AG08396 (cell line): ENCODE measurements around the gene MNS1.
A peak's percentile ranks its signal among the peaks of the same experiment; 100 is the strongest.
"Not testable (repeated sequence)": the region's sequence is repeated elsewhere in the genome, so short reads cannot be mapped to it uniquely, and the experiment has no call there.

Source experiments
- DNase-seq: peaks from one replicate; pipeline ENCODE4 v3.0.0; 2012; ENCODE audit warnings: low spot score, mixed read lengths

Gene MNS1, protein sequence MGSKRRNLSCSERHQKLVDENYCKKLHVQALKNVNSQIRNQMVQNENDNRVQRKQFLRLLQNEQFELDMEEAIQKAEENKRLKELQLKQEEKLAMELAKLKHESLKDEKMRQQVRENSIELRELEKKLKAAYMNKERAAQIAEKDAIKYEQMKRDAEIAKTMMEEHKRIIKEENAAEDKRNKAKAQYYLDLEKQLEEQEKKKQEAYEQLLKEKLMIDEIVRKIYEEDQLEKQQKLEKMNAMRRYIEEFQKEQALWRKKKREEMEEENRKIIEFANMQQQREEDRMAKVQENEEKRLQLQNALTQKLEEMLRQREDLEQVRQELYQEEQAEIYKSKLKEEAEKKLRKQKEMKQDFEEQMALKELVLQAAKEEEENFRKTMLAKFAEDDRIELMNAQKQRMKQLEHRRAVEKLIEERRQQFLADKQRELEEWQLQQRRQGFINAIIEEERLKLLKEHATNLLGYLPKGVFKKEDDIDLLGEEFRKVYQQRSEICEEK

DNA sequence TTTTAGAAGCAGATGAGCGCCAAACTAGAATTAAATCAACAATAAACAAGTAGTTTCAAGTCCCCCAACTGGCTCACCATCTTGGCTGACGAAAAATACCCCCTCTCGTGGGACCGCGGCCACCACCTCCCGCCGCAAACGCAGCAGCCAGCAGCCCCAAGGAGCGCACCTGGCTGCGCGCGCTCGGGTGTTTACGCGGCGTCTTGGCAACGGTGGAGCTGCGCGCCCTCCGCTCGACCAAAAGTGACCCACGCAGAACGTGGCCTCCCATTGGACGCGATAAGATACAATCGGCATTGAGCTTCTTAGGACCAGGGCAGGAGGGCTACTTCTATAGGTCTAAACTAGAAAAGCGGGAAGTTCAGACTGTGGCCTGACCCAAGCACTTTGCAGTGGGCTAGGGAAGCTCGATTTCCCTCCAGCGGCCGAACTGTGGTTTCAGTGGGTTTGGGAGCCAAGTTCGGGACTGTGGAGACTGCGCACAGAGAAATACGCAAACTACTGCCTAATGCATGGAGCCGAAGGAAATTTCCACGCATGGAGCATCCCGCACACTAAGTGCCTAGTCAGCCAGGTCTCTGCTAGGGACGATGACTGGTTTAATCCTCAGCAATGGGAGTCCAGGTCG is at the start of gene MNS1:
TSS of gene MNS1 (minus strand) at position 245 of the 628 bp plus-strand sequence. CDS start at position 80, 165 bp downstream.
- DNase-seq, result peak; percentile 97

DNA sequence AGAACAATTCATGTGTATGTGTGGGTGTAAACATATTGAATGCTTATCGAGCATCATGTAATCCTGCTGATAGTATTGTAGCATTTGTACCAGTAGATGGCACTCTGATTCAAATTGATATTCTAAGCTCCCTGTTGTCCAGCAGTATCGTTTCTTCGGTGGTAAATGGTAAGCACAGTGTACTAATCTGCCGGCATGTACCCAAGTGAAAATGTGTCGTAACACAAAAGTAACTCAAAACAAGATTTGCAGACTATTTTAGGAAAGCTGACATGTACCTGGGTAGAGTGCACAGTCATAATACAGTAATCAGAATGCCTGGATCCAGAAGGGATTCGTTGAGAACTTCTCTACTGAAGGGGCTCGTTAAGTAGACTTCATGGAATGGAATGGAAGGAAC is 31.7 kb upstream of the MNS1 start:
- DNase-seq, result peak; percentile 70

DNA sequence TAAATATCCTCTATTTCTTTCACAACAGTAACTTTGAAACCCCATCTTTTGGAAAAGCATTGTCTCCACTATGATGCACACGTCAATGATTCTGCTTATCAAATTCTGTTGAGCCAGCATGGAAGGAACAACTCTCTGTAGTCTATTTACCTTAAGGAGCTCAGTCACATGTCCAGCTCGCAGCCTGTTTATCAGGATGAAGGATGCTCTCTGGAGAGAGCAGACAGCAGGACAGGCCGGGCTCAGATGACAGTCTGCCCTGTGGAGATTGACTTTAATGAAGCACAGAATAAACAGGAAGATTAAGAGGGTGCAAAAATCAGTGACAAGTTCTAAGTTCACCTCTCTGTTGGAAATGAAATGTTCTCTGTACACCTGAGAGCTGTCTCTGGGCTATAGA is 30.6 kb upstream of the MNS1 start:
- DNase-seq, result no peak

DNA sequence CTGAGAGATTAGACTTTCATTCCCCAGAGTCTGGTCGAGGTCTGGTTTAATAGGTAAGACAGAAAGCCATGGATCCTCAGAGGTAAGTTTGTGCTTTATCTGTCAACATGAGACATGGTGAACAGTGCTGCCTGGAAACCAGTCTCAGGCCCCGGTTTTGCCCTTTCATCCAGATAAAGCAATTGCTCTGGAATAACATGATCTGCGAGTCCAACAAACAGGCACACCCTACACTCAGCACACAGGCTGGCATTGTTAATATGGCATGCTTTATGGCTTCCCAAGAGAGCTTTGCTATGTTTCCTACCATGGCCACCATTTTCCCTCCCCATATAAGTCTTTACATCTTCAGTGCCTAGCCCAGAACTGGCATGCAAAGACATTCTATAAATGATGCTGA is 30.1 kb upstream of the MNS1 start:
- no peak for DNase-seq

DNA sequence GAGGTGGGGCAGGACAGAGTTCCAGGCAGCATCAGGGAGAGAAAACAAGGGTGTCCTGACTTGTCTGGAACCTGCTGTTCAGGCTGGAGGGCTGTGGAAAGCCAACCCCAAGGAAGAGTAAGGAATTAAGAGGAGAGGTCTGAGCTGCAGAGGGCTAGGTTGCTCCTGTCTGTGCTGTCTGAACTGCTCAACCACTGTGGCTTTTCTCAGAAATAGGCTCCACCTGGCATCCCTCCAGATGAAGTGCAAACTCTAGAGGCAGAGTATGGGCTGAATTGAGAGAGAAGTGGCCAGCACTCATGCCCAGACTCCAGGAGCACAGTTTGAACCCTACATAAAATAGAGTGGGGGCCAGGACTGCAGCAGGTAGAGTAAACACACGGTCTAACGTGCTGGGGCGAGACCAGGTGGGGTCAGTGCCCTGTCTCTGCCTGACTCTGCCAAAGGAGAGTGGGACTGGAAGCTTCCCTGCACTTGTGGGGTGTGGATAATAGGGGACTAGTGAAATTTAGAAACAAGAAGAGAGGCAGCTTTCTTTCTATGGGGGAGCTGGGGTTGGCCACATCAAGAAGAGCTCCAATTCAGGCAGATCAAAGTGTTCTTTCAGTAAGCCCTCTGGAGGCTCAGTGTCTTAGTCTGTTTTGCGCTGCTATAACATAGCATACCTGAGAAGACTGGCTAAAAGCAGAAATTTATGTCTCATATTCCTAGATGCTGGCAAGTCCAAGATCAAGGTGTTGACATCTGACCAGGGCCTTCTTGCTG is 28.0 kb upstream of the MNS1 start:
- no peak for DNase-seq

DNA sequence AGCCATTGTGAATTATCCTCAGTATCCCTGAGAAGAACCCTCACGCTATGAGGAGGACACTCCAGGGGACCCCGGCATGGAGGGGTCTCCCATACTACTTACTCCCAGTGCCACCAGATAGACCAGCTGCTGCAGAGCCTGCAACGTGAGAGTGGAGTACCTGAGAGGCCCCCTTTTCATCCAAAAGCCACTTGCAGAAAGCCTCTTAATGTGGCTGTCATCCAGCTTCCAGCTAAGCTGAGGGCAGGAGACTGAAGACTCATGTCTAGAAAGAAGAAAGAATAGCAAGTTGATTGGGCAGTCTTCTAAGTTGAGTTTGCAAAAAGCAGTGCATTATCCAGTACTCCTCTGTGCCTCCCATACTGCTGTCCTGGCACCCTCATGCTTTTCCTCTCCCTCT is 27.3 kb upstream of the MNS1 start:
- no peak for DNase-seq

DNA sequence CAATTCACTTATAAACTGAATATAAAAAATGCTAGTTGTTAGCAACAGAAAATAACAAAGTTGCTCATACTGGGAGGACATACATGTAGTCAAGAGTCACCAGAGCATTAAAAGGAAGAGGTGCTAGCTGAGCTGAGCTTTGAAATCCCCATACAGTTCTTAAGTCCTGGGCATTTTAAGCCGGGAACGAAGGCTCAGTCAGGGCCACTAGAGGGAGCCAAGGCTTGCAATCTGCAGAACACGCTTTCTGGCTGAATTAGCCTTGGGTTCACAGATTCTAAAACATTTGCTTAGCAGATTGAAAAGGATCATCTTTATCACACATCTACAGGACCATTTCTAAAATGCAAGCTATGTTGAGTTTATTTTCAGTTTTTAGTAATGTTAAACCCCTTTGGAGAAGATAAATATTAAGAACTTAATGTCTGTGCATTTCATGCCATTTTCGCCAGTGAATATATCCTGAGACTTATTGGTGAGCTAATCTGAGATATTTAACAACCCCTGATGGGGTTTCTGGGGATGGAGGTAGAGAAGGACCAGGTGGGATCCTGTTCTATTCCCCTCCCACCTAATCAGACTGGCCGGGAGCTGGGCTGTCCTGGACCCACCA is 26.3 kb upstream of the MNS1 start:
- DNase-seq, result peak; percentile 75

DNA sequence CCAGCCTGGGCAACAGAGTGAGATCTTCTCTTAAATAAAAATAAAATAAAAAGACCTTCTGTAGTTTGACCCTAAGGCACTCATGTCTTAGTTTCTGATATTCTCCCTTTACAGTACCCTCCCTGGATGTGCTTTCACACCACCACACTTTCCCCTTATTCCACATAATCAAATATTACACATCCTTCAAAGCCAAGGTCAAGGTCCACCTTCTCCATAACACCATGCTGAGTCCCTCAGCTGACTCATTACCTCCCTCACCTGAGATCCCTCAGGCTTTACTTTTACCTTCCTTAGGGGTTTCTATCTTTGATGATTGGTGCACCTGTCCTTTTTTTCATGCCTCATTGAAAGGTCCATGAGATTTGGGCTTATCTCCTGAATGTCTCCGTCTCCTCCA is 25.5 kb upstream of the MNS1 start:
- no peak for DNase-seq

DNA sequence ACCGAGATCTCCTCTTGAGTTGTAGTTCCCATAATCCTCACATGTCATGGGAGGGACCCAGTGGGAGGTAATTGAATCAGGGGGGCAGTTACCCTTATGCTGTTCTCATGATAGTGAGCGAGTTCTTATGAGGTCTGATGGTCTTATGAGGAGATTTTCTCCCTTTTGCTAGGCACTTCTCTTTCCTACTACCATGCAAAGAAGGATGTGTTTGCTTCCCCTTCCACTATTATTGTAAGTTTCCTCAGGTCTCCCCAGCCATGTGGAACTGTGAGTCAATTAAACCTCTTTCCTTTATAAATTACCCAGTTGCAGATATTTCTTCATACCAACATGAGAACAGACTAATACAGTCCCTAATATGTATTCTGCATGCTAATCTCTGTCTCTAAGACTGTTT is 21.3 kb upstream of the MNS1 start:
- not testable (repeated sequence) for DNase-seq

DNA sequence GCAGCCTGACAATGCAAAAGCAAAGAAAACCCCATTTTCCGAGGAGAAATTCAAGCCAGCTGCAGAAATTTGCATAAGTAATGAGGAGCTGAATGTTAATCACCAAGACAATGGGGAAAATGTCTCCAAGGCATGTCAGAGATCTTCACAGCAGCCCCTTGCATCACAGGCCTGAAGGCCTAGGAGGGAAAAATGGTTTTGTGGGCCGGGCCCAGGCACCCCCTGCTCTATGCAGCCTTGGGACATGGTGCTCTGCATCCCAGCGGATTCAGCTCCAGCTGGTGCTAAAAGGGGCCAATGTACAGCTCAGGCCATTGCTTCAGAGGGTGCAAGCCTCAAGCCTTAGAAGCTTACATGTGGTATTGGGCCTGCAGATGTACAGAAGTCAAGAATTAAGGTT is 20.5 kb upstream of the MNS1 start:
- not testable (repeated sequence) for DNase-seq

DNA sequence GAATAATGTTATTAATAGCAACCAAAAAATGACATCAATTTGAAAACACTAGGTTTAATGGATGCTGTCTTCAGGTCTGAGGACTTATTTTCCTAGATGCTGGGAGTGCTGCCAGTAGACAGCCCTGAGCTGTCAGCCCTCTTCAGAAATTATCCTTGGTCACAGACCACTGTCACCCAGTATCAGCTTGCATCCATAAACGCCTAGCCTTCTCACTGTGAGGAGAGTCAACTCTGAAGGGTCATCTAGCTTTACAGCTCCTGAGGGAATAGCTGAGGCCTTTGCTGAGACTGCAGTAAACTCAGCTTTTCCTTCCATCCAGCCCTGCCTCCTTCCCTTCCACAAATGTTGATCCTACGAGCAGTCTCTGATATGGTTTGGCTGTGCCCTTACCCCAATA is 19.4 kb upstream of the MNS1 start:
- DNase-seq, result no peak

DNA sequence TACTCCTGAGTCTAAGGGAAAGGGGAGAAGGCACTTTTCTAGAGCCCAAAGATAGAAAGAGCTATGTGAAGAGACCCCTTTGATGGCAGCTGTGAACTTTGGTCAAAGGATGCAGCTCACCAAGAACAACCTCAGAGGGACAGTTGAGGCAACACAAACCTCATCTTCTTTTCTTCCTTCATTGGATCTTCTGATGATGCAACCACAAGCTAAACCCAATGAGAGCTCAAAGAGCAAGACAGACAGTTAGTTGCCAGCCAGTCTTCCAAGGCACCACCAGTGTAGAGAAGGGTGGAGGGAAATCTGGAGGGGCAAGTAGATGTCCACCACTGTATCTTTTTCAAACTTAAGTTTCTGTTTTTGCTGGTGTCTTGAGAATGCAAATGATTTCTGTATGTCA is 10.4 kb upstream of the MNS1 start:
- DNase-seq, result no peak

DNA sequence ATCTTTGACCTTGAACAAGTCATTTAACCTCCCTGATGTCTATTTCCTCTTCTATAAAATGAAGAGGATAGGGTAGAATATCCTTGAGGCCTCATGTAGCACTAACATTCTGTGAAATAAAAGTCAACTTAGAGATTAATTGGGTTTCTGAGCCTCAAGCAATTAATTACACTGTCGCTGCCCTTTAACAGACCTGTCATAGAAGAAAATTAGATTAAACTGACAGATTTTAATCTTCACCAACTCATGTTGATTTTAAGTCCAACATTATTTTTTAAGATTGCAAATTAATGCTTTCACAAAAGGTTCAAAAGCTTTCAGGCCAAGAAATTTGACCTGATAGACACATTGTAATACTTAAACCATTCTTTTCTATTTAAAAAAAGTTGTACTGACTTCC is 8.1 kb upstream of the MNS1 start:
- no peak for DNase-seq

DNA sequence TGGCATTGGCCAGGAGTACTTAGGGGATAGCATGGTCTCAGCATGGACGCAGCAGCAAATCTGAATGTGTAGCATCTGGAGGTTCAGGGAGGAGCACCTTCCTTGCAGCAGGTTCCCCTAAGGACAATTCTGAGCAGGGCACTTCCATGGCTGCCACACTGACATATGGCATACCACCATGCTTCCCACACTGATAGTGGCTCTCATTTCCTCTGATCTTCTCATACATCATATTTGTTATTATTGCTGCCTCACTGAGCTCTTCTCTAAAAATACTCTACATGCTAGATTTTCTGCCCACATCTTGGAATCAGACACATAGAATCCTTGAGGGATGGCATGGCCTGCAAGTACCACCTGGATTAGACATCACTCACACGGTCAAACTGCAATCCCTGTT is 7.3 kb upstream of the MNS1 start:
- no peak for DNase-seq

DNA sequence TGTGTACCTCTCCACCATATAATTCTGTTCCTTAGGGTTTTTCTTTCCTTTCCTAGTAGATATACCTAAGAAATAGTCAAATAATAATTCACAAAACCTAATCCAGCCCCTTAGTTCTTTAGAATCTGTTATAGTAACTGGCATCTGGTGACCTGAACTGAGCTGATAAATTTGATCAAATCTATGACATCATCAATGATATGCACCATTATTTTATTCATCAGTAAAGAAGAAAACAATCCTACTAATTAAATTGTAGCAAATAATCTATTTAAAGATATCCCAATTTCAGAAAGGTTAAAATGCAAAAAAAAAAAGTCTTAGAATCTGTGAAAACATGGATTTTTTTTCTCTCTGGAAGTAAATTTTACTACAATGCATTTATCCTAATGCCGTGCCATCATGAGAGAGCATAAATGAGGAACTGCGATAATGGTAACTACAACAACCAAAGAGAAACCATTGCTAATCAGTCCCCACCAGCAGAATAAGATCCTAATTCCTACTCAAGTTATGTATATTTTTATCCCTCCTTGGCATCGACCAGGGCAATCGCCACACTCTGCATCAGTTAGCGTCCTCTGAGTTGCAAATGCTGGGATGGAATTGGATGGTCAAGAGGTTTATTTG is 6.6 kb upstream of the MNS1 start:
- DNase-seq, result no peak

DNA sequence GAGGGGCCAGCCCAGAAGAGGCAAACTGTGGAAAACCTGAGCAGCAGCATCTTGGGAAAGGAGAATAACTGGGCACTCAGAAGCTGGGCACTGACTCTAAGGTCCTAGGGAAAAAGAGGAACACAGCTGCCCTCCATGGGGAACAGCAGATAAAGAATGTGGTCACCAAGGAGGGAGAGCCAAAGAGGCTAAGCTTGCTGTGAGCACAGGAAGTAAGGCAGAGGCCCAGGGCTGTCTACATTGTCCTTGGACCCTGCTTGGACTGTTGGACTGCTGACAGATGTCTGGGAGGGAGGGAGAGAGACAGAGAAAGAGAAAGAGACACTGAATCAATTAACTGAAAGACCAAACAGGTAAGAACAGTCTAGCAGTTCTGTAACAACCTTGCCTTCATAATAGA is 4.5 kb upstream of the MNS1 start:
- DNase-seq, result no peak

DNA sequence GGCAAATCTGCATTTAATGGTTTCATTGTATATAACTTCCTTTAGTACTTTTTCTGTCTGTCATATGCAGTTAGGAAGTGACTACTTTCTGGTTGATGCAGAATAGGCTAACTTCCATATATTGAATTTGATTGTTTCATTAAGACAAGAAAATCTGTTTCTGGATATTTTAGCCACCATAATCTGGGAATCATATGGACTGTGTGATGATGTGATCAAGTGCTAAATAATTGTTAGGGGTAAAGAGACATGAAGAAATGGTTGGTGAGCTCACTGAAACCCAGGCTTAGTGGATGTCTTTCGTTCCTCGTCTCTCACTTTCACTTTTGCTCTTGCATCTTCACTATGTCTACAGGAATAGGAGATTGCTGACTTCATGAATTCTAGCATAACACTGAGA is 3.5 kb upstream of the MNS1 start:
- no peak for DNase-seq

DNA sequence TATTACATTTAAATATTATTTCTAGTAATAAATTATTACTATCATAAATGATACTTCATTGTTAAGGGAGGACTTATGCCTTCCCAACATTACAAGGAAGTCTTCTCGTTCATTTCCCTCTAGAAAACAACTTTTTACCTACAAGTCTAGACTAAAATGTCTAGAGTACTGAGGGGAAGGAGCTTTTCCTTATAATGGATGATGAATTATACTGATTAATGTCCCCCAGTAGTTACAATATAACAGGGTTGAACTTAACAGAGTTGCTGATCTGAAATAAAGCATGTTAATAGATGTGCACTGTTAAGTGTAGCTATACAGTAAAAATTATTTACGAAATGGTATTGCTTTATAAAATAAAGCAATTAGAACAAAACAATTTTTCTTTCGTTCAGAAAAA is 2.7 kb upstream of the MNS1 start:
- no peak for DNase-seq

DNA sequence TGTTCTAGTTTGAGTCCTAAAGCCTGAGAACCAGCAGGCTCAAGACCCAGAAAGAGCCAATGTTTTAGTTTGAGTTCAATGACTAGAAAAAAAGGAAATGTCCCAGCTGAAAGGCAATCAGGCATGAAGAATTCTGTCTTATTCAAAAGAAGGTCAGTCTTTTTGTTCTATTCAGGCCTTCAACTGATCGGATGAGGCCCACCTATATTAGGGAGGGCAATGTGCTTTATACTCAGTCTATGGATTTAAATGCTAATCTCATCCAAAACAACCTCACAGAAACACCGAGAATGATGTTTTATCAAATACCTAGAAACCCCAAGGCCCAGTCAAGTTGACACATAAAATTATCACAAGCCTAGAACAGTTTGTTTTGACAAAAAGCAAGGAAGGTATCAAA is 4.0 kb downstream of the MNS1 start:
- no peak for DNase-seq

DNA sequence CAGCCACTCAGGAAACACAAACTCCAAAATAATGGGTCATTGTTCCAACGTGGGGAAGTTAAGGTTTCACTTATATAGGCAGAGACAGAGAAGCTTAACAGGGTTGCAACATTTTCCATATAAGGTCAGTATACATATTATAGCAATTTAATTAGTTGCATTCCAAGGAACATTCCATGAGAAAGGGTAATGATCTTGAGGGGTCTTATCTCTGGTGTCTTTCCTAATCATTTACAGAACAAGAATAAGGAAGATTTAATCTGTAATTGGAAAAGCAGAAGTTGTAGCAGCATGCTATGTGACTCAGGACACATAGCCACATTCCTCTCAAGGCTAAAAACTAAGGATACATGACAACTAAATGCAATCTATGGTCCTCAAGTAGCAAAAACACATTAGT is 4.9 kb downstream of the MNS1 start:
- DNase-seq, result no peak

DNA sequence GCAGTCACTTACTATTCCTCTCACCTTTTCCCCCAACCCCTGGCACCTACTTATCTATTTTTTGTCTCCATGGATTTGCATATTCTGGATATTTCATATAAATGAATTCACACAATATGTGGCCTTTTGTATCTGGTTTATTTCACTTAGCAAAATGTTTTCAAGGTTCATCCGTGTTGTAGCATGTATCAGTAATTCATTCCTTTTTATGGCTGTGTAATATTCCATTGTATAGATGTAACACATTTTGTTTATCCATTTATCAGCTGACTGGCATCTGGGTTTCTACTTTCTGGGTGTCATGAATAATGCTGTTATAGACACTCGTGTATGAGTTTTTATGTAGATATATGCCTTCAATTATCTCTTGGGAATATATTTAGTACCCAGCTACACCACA is 5.8 kb downstream of the MNS1 start:
- no peak for DNase-seq

DNA sequence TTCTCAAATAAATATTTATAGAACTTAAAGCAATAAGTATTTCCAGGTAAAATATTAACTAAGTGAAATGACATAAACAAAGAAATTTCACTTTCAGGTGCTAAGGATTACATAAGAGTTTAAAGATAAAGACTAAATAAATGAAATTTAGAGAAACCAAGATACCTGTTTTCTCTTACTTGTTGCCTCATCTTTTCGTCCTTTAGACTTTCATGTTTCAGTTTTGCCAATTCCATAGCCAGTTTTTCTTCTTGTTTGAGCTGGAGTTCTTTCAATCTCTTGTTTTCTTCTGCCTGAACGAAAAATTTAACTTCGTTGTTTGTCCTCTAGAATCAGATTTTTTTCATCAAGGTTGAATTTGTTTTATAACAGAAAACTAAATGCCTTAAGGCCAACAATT is 8.7 kb downstream of the MNS1 start:
- no peak for DNase-seq
